ENCODE results near the gene TSPAN9. TPM values are rescaled to one million over a fixed set of nuclear protein-coding genes. Genes with fewer than 3 reads are reported as not detected.

Gene TSPAN9
- total RNA-seq, 1 donor from 2014 or later = 40.9 TPM

DNA sequence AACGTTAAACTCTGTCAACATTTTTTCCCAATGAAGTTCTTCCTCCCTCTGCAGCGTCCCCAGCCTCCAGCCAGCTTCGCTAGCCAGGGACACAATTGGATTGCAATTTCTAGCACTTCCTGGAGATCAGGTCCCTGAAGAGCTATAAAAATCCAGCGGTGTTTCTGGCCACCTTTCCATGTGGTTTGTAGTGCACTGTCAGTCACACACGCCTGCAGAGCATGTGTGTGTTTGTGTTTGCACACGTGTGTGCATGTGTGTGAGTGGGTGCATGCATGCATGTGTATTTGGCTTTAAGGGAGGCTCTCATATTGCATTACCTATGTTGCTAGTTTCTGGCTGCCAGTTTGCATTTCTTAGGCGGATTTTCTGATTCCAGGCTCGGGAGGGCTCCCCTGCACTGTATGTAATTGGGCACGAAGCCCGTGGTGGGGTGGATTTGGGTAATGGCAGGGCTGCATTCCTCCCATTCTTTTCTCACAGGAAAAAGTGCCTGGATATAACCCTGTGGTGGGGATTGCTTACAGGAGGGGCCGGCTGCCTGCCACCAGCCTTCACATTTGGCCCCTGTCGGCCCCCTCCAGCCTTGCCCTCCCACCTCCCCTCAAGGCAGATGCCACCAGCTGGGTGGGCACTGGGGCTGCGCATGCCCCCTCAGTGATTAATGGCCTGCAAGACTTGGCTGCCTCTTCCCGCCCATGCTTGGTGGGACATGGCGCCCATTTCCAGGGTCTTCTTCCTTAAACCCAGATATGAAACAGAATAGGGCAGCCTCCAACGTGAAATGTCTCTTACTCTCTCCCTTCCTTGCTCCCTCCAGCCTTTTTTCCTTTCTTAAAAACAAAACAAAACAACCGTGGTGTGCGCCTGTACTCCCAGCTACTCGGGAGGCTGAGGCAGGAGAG, 74.0 kb downstream of the TSPAN9 start:
- DNase-seq (ENCODE audit: low read depth) (peak; percentile 59), FAIRE-seq (peak; percentile 55)
- TF ChIP-seq EZH2 (IDR thresholded peaks at IDR 0.05; ENCODE audit: insufficient read depth, low read length) (no peak), CTCF (IDR thresholded peaks at IDR 0.05; ENCODE audit: insufficient read depth, low read depth, low read length) (no peak)
- Mint-ChIP-seq H3K9me3 (ENCODE audit: unreplicated experiment) (no peaks in the 10 kb centered on the region), H3K4me1 (ENCODE audit: low read depth, unreplicated experiment) (peaks cover 19% of the 10 kb centered on the region), H3K27me3 (ENCODE audit: low read depth, unreplicated experiment) (peaks cover 8% of the 10 kb centered on the region), H3K4me3 (ENCODE audit: unreplicated experiment) (peak overlapping the region; percentile 47), H3K36me3 (ENCODE audit: low read depth, unreplicated experiment) (peaks cover 5% of the 10 kb centered on the region), H3K27ac (ENCODE audit: unreplicated experiment) (peak overlapping the region; percentile 44)
- H3K27me3 ChIP-seq (ENCODE audit: insufficient read depth, low read length) = no peaks in the 10 kb centered on the region
- peaks cover 51% of the 10 kb centered on the region for H4K20me1 ChIP-seq (ENCODE audit: insufficient read depth, low read length)
- peak overlapping the region; percentile 77 for H3K4me2 ChIP-seq (ENCODE audit: low read length)
- H3K27ac ChIP-seq (ENCODE audit: low read depth, low read length) = peak overlapping the region; percentile 67
- H3K9ac ChIP-seq (ENCODE audit: low read length) = peak overlapping the region; percentile 69
- H3K36me3 ChIP-seq (ENCODE audit: insufficient read depth, low read length) = no peaks in the 10 kb centered on the region
- H3K79me2 ChIP-seq (ENCODE audit: insufficient read depth, low read length) = peaks cover 15% of the 10 kb centered on the region
- no peaks in the 10 kb centered on the region for H3K9me3 ChIP-seq (ENCODE audit: insufficient read depth, low read depth, low read length)
- H3K4me1 ChIP-seq (ENCODE audit: insufficient read depth, low read length) = peaks cover 23% of the 10 kb centered on the region
- no peak overlapping the region for H2AFZ ChIP-seq (ENCODE audit: low read depth, low read length)
- peak overlapping the region; percentile 3 for H3K4me3 ChIP-seq (ENCODE audit: insufficient read depth, low read depth, low read length)

DNA sequence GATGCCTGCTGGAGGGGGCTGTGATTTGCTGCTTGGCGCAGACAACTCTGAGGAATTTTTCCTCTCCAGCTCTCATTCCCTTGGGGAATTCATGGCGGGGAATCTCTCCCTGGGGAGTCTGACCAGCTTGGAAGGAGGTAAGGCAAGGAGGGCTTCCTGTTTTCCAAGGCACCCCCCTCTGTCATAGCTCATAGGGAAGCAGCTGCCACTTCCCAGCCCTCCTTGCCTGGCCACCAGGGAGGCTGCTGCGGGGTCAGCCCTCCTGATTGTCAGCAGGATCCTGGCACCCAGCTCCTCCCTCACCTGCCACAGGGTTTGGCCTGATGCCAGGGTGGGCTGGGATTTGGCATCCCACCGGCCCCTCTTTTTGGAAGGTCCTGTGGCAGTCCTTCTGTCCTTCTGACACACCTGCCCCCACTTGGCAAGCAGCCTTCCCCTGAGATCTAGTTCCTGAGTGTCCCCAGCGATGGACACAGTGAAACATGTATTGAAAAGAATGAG, 74.9 kb downstream of the TSPAN9 start:
- FAIRE-seq (no peak), DNase-seq (ENCODE audit: low read depth) (peak; percentile 32)
- Histone ChIP-seq H3K36me3 (ENCODE audit: insufficient read depth, low read length) (no peaks in the 10 kb centered on the region), H3K9ac (ENCODE audit: low read length) (peak overlapping the region; percentile 69), H3K27me3 (ENCODE audit: insufficient read depth, low read length) (no peaks in the 10 kb centered on the region), H3K4me2 (ENCODE audit: low read length) (peak overlapping the region; percentile 77), H2AFZ (ENCODE audit: low read depth, low read length) (no peak overlapping the region), H3K27ac (ENCODE audit: low read depth, low read length) (peak overlapping the region; percentile 67), H3K9me3 (ENCODE audit: insufficient read depth, low read depth, low read length) (no peaks in the 10 kb centered on the region), H4K20me1 (ENCODE audit: insufficient read depth, low read length) (peaks cover 44% of the 10 kb centered on the region), H3K4me1 (ENCODE audit: insufficient read depth, low read length) (peaks cover 23% of the 10 kb centered on the region), H3K79me2 (ENCODE audit: insufficient read depth, low read length) (peaks cover 9% of the 10 kb centered on the region), H3K4me3 (ENCODE audit: insufficient read depth, low read depth, low read length) (no peak overlapping the region)
- Mint-ChIP-seq H3K4me3 (ENCODE audit: unreplicated experiment) (no peak overlapping the region), H3K27me3 (ENCODE audit: low read depth, unreplicated experiment) (peaks cover 3% of the 10 kb centered on the region), H3K4me1 (ENCODE audit: low read depth, unreplicated experiment) (peaks cover 19% of the 10 kb centered on the region), H3K36me3 (ENCODE audit: low read depth, unreplicated experiment) (peaks cover 4% of the 10 kb centered on the region), H3K9me3 (ENCODE audit: unreplicated experiment) (no peaks in the 10 kb centered on the region), H3K27ac (ENCODE audit: unreplicated experiment) (no peak overlapping the region)
- TF ChIP-seq EZH2 (IDR thresholded peaks at IDR 0.05; ENCODE audit: insufficient read depth, low read length) (no peak), CTCF (IDR thresholded peaks at IDR 0.05; ENCODE audit: insufficient read depth, low read depth, low read length) (no peak)
